Small intestine (tissue), 7 donors: ENCODE results near the gene NREP. TPM values are rescaled to one million over a fixed set of nuclear protein-coding genes. Genes with fewer than 3 reads are reported as not detected.

Experiments used
- DNase-seq, 2 donors: peaks; one replicate each; pipeline versions ENCODE4 v3.0.0 to v3.0.0-alpha.2; 2013
- FAIRE-seq: peaks from 2 replicates; lab custom pipeline; 2012; peaks lifted over from hg19 to GRCh38; lab: Jason Lieb, UNC
- H3K27ac ChIP-seq, 3 donors: one replicate each; pipeline ENCODE4 v1.5.1; 2013; ENCODE audit warnings: low read length in 2 of 3, mild to moderate bottlenecking in 2 of 3, control low read depth in 1 of 3, inconsistent platforms in 1 of 3, low read depth in 1 of 3, moderate library complexity in 1 of 3
- H3K27me3 ChIP-seq, 3 donors: one replicate each; pipeline ENCODE4 v1.6.1; 2013; ENCODE audit warnings: low read length in 3 of 3, inconsistent platforms in 1 of 3; ENCODE audit not compliant: control insufficient read depth in 3 of 3, insufficient read depth in 3 of 3
- H3K36me3 ChIP-seq, 3 donors: one replicate each; pipeline ENCODE4 v1.6.1; 2013; ENCODE audit warnings: low read length in 3 of 3, inconsistent platforms in 1 of 3, low read depth in 1 of 3, mild to moderate bottlenecking in 1 of 3, moderate library complexity in 1 of 3; ENCODE audit not compliant: control insufficient read depth in 3 of 3, insufficient read depth in 2 of 3
- H3K4me1 ChIP-seq, 3 donors: one replicate each; pipeline ENCODE4 v1.6.1; 2013; ENCODE audit warnings: low read length in 2 of 3, inconsistent platforms in 1 of 3, low read depth in 1 of 3, mild to moderate bottlenecking in 1 of 3, moderate library complexity in 1 of 3; ENCODE audit not compliant: control insufficient read depth in 3 of 3, insufficient read depth in 2 of 3
- H3K4me3 ChIP-seq, 3 donors: one replicate each; pipeline ENCODE4 v1.5.1; 2013; ENCODE audit warnings: low read length in 3 of 3, control low read depth in 1 of 3, inconsistent platforms in 1 of 3, low read depth in 1 of 3, mild to moderate bottlenecking in 1 of 3, moderate library complexity in 1 of 3
- H3K9me3 ChIP-seq, 2 donors: one replicate each; pipeline ENCODE4 v1.6.1; 2013; ENCODE audit warnings: low read depth in 1 of 2, low read length in 1 of 2; ENCODE audit not compliant: control insufficient read depth in 2 of 2, insufficient read depth in 1 of 2
- WGBS, 3 donors: extraction: QIAGEN DNeasy Blood & Tissue Kit; methylation state at CpG; one replicate each; pipeline ENCODE4 v1.1.7; 2013; 5-methylcytosine and 5-hydroxymethylcytosine counted together
- polyA plus RNA-seq, 4 donors: library from polyadenylated mRNA; stranded (reverse) in 3 of 4; unstranded in 1 of 4; fragments of 200-250 nt in 3 of 4; fragments of 120-200 nt in 1 of 4; gene quantifications; one replicate each; pipeline versions ENCODE4 v1.2.1 to v1.2.3, GENCODE V29; 2013
- donor health status: healthy with polysubstance abuse.
- donor health status: control.
- donor health status: control.
- donor health status: Bipolar disorder and iron deficiency.
- donor health status: healthy.

Gene NREP
- polyA plus RNA-seq, 4 donors, result 1.8 to 107 (median 10.0) TPM

GRCh38 chr5:111779260-111779921 is 22.4 kb upstream of the NREP start:
- Histone ChIP-seq H3K4me1 (peaks cover 0 to 7% (median 0%) of the 10 kb centered on the region in 3 donors), H3K27me3 (no peaks in the 10 kb centered on the region), H3K36me3 (no peaks in the 10 kb centered on the region), H3K27ac (no peak overlapping the region), H3K9me3 (no peaks in the 10 kb centered on the region), H3K4me3 (no peak overlapping the region)
- no peak for DNase-seq
- WGBS, 3 donors, result 66 to 75% (median 72%) methylated on average over 3 of the region's 3 CpGs
- no peak for FAIRE-seq

- no peak overlapping the region for H3K4me3 ChIP-seq
- WGBS, 3 donors, result 70 to 72% (median 70%) methylated on average over 6 of the region's 6 CpGs
- no peaks in the 10 kb centered on the region for H3K36me3 ChIP-seq
- no peaks in the 10 kb centered on the region for H3K27me3 ChIP-seq
- H3K27ac ChIP-seq, result no peak overlapping the region
- DNase-seq (no peak), FAIRE-seq (no peak)
- peaks cover 0 to 11% (median 0%) of the 10 kb centered on the region in 3 donors for H3K4me1 ChIP-seq
- H3K9me3 ChIP-seq, result no peaks in the 10 kb centered on the region
These were observed 20.2 kb upstream of the NREP start for GRCh38 chr5:111776913-111777781.

- WGBS, 3 donors, result 75 to 90% (median 81%) methylated on average over 2 of the region's 2 CpGs
- peak in 1 of 2 donors; percentile 15 for DNase-seq
- FAIRE-seq, result no peak
These were observed 18.2 kb upstream of the NREP start for GRCh38 chr5:111775224-111775623.

GRCh38 chr5:111774525-111774924 is 17.5 kb upstream of the NREP start:
- 6 to 17% (median 10%) methylated on average over 4 of the region's 4 CpGs for WGBS, 3 donors
- Histone ChIP-seq H3K4me1 (peaks cover 0 to 11% (median 0%) of the 10 kb centered on the region in 3 donors), H3K9me3 (no peaks in the 10 kb centered on the region), H3K27me3 (no peaks in the 10 kb centered on the region), H3K4me3 (no peak overlapping the region), H3K36me3 (no peaks in the 10 kb centered on the region), H3K27ac (peak overlapping the region in 1 of 3 donors; percentile 34)
- peak; percentile 10 to 64 for DNase-seq
- no peak for FAIRE-seq

More at GRCh38 chr5:111775224-111775623, 18.2 kb upstream of the NREP start:
- H3K9me3 ChIP-seq, result no peaks in the 10 kb centered on the region
- H3K27ac ChIP-seq, result no peak overlapping the region
- H3K27me3 ChIP-seq, result no peaks in the 10 kb centered on the region
- peaks cover 0 to 11% (median 0%) of the 10 kb centered on the region in 3 donors for H3K4me1 ChIP-seq
- H3K4me3 ChIP-seq, result no peak overlapping the region
- H3K36me3 ChIP-seq, result no peaks in the 10 kb centered on the region

- Histone ChIP-seq H3K4me1 (peaks cover 0 to 11% (median 0%) of the 10 kb centered on the region in 3 donors), H3K9me3 (no peaks in the 10 kb centered on the region), H3K27me3 (no peaks in the 10 kb centered on the region), H3K36me3 (no peaks in the 10 kb centered on the region), H3K4me3 (no peak overlapping the region), H3K27ac (no peak overlapping the region)
- peak in 1 of 2 donors; percentile 15 for DNase-seq
- no peak for FAIRE-seq
- WGBS, 3 donors, result 50 to 66% (median 64%) methylated on average over 6 of the region's 6 CpGs
These were observed 15.6 kb upstream of the NREP start for GRCh38 chr5:111772456-111773122.

GRCh38 chr5:111769541-111769940 is 12.5 kb upstream of the NREP start:
- peaks cover 0 to 6% (median 0%) of the 10 kb centered on the region in 3 donors for H3K4me1 ChIP-seq
- no peaks in the 10 kb centered on the region for H3K9me3 ChIP-seq
- 78 to 86% (median 78%) methylated on average over 4 of the region's 4 CpGs for WGBS, 3 donors
- no peak overlapping the region for H3K27ac ChIP-seq
- no peaks in the 10 kb centered on the region for H3K36me3 ChIP-seq
- DNase-seq, result no peak
- H3K4me3 ChIP-seq, result no peak overlapping the region
- peaks cover 0 to 2% (median 0%) of the 10 kb centered on the region in 3 donors for H3K27me3 ChIP-seq
- FAIRE-seq, result no peak

- no peaks in the 10 kb centered on the region for H3K4me1 ChIP-seq
- DNase-seq (no peak), FAIRE-seq (no peak)
- H3K36me3 ChIP-seq, result no peaks in the 10 kb centered on the region
- 86 to 88% (median 87%) methylated on average over 8 of the region's 8 CpGs for WGBS, 3 donors
- H3K27ac ChIP-seq, result no peak overlapping the region
- H3K9me3 ChIP-seq, result no peaks in the 10 kb centered on the region
- peaks cover 0 to 2% (median 0%) of the 10 kb centered on the region in 3 donors for H3K27me3 ChIP-seq
- H3K4me3 ChIP-seq, result no peak overlapping the region
These were observed 8.9 kb upstream of the NREP start for GRCh38 chr5:111765613-111766571.
